Loucy (cell line): ENCODE measurements around the gene SCN3A.

ENCODE experiments used
- CTCF ChIP-seq: fragments of 200-600 bp; sonication (generic); conservative IDR thresholded peaks from 2 replicates; pipeline ENCODE4 v1.5.1; 2014; ENCODE audit warnings: mild to moderate bottlenecking, antibody characterized with exemption, low read length
- EZH2phosphoT487 ChIP-seq: fragments of 200-600 bp; IDR thresholded peaks from 2 replicates; pipeline ENCODE4 v1.6.1; 2018; ENCODE audit warnings: antibody characterized with exemption, mild to moderate bottlenecking, moderate library complexity, borderline replicate concordance

- TF ChIP-seq CTCF, result no peak
- no peak for TF ChIP-seq EZH2phosphoT487
Measured at GRCh38 chr2:165064743-165065142, 139.1 kb downstream of the SCN3A start.
